Measurements from ENCODE around the gene PCCB. TPM values are rescaled to one million over a fixed set of nuclear protein-coding genes. Genes with fewer than 3 reads are reported as not detected.
"Not testable (repeated sequence)": the region's sequence is repeated elsewhere in the genome, so short reads cannot be mapped to it uniquely, and the experiment has no call there.

Gene PCCB
- 32.6 TPM for total RNA-seq
- long read RNA-seq, transcript PCCB-201 (15 exons, 1,833 nt) = major isoform, 35 of 54 reads
- long read RNA-seq, partial matches to known transcripts = 8 of 54 reads
- long read RNA-seq, other reads (novel, unspliced or antisense) = 8 of 54 reads

DNA sequence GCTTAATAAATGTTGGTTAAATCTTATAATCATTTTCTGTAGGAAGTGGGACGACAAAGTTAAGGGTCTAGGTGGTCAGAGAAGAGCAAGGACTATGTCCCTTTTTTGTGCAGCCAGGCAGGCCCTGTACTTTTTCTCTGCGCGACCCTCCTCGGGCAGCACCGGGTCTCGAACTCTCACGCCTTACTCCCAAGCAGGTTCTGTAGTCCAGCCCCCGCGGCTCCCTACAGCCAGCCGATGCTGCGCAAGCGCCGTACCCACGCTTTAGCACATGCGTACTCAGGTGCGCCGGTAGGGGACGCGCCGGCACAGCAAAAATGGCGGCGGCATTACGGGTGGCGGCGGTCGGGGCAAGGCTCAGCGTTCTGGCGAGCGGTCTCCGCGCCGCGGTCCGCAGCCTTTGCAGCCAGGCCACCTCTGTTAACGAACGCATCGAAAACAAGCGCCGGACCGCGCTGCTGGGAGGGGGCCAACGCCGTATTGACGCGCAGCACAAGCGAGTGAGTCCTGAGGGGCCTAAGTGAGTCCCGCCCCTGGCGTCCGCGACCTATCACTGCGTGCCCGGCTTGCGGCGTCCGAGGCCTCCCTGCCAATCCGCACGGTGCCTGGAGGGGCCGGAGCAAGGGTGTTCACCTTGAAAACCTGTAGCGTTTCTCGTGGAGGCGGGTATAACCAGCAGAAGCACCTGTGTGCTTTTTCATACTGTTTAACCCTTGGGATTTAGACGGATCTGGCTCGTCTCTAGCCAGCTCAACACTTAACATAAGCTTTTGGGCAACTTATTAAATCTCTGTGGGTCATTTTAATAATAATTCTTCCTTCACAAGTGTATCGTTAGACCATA, at the start of gene PCCB:
TSS of gene PCCB (plus strand) at position 282 of the 844 bp plus-strand sequence. CDS start at position 318, 36 bp downstream.
- no peaks in the 10 kb centered on the region for H3K36me3 ChIP-seq
- H3K4me3 ChIP-seq = peak within 1 kb of the TSS; percentile 80
- DNase-seq = peak; percentile 98
- H3K9me3 ChIP-seq = no peaks in the 10 kb centered on the region
- peak; percentile 98 for ATAC-seq
- H3K27me3 ChIP-seq = no peaks in the 10 kb centered on the region
- intact Hi-C loops (cut with DNase I) = no loop called here
- TF ChIP-seq, protein P1, sequence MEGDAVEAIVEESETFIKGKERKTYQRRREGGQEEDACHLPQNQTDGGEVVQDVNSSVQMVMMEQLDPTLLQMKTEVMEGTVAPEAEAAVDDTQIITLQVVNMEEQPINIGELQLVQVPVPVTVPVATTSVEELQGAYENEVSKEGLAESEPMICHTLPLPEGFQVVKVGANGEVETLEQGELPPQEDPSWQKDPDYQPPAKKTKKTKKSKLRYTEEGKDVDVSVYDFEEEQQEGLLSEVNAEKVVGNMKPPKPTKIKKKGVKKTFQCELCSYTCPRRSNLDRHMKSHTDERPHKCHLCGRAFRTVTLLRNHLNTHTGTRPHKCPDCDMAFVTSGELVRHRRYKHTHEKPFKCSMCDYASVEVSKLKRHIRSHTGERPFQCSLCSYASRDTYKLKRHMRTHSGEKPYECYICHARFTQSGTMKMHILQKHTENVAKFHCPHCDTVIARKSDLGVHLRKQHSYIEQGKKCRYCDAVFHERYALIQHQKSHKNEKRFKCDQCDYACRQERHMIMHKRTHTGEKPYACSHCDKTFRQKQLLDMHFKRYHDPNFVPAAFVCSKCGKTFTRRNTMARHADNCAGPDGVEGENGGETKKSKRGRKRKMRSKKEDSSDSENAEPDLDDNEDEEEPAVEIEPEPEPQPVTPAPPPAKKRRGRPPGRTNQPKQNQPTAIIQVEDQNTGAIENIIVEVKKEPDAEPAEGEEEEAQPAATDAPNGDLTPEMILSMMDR (IDR thresholded peaks at IDR 0.05) = peak; percentile 80
- peaks cover 14% of the 10 kb centered on the region for H3K4me1 ChIP-seq
- H3K27ac ChIP-seq = peak within 1 kb of the TSS; percentile 95

DNA sequence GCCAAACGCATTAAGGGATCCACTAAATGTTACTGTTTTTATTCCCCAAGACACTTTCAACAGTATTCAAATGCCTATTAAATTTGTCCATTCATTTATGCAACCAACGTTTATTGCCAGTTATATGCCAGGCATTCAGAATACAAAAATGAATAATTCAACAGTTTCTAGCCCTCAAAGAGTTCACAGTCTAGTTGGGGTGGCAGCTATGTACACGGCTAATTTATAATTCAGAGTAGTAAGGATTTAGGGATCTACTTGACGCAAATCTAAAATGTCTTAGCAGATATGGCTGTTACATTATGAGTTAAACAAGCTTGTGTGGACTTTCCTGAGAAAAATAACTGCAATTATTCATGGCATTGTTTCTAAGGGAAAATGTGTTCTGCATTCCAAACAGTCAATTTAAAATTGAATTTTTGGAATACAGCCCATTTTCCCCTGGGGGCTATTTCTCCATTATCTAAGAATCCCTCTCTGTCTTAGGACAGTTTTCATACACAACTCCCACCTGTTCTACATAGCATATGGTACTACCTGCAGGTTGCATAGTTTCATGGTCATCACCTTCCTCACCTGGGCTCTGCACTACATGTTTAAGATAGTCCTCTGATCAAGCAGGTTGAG, 42.5 kb upstream of the PCCB start:
- H3K27ac ChIP-seq = no peak overlapping the region
- no peaks in the 10 kb centered on the region for H3K27me3 ChIP-seq
- no peaks in the 10 kb centered on the region for H3K9me3 ChIP-seq
- TF ChIP-seq, protein P1 (IDR thresholded peaks at IDR 0.05) = no peak
- H3K36me3 ChIP-seq = no peaks in the 10 kb centered on the region
- no peaks in the 10 kb centered on the region for H3K4me1 ChIP-seq
- intact Hi-C loops (cut with DNase I) = no loop called here
- H3K4me3 ChIP-seq = no peak overlapping the region
- DNase-seq (no peak), ATAC-seq (no peak)

DNA sequence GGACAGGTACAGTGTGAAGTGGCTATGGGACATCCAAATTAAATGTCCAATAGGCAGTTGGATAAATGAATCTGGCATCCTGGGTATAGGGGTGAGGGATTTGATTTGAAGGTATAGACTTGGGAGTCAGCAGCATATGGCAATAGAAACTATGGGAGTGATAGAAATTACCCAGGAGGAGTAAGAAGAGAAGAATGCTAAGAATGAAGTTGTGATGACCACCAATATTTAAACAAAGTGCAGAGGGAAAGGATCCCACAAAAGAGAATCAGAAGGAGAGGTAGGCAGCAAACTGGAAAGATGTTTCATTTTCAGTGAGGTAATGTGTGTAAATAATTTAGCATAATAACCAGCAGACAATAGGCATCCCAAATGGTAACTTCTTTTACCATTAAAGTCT, 40.2 kb upstream of the PCCB start:
- Histone ChIP-seq H3K27me3 (no peaks in the 10 kb centered on the region), H3K4me3 (no peak overlapping the region), H3K27ac (no peak overlapping the region), H3K4me1 (no peaks in the 10 kb centered on the region), H3K9me3 (no peaks in the 10 kb centered on the region), H3K36me3 (no peaks in the 10 kb centered on the region)
- DNase-seq = no peak
- no peak for ATAC-seq
- TF ChIP-seq, protein P1 (IDR thresholded peaks at IDR 0.05) = no peak
- intact Hi-C loops (cut with DNase I) = no loop called here

DNA sequence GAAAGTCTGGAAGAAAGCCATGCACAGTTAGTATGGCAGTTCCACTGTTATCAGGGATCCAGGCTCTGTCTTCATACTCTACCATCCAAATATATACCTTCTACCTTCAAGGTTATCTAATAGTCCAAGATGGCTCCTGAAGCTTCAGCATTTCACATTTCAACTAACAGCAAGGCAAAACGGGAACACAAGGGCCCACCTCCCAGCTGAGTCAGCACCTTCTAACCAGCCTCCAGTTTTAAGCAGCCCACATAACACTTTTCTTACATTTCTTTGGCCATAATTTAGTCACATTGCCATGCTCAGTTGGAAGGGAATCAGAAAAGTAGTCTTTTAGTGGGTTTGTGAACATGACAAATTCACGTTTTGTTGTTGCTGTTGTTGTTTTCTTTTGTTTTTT, 38.6 kb upstream of the PCCB start:
- intact Hi-C loops (cut with DNase I) = no loop called here
- no peak for DNase-seq
- ATAC-seq = no peak
- TF ChIP-seq, protein P1 (IDR thresholded peaks at IDR 0.05) = no peak
- H3K27me3 ChIP-seq = no peaks in the 10 kb centered on the region
- H3K36me3 ChIP-seq = no peaks in the 10 kb centered on the region
- H3K9me3 ChIP-seq = no peaks in the 10 kb centered on the region
- no peak overlapping the region for H3K4me3 ChIP-seq
- H3K27ac ChIP-seq = no peak overlapping the region
- no peaks in the 10 kb centered on the region for H3K4me1 ChIP-seq

DNA sequence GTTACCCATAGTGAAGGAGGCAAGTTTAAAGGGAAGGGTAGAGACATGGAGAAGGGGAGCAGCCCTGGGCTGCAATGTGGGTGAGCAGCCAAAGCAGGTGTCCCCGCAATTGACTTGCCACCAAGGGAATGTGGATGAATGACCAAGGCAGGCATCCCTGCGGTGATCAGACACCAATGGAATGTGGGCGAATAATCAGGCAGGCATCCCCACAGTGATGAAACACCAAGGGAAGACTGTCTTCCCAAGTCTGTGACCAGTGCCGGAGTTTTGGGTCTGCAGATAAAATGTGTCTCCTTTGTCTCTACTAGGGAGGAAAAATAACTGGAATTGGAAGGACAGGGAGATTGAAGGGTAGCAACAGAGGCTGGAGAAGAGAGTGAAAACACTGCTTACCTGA, 27.4 kb upstream of the PCCB start:
- ATAC-seq; intact Hi-C loops (cut with DNase I): not testable (repeated sequence)

DNA sequence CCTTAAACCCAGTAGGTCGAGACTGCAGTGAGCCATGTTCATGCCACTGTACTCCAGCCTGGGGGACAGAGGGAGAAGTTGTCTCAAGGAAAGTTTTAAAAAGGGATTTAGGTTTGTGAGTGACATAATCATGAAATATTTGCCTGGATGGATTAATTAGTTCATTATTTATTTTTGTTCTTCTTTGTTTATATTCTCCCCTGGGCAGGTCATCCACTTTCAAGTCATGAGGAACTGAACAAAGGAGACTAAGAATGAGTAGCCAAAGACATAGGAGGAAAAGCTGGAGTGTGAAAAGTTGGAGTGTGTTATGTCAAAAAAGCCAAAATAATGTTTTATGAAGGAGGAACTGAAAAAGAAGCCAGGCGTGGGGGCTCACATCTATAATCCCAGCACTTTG, 17.7 kb upstream of the PCCB start:
- H3K27me3 ChIP-seq = no peaks in the 10 kb centered on the region
- H3K27ac ChIP-seq = no peak overlapping the region
- H3K4me1 ChIP-seq = no peaks in the 10 kb centered on the region
- H3K36me3 ChIP-seq = no peaks in the 10 kb centered on the region
- intact Hi-C loops (cut with DNase I) = no loop called here
- TF ChIP-seq, protein P1 (IDR thresholded peaks at IDR 0.05) = no peak
- no peak for ATAC-seq
- no peaks in the 10 kb centered on the region for H3K9me3 ChIP-seq
- DNase-seq = no peak
- no peak overlapping the region for H3K4me3 ChIP-seq

More for the DNA sequence above, 27.4 kb upstream of the PCCB start:
- H3K27me3 ChIP-seq, DNase-seq, H3K9me3 ChIP-seq, H3K4me3 ChIP-seq, H3K27ac ChIP-seq, H3K36me3 ChIP-seq, H3K4me1 ChIP-seq: not testable (repeated sequence)
